Measurements from ENCODE around the gene PGGHG. TPM values are rescaled to one million over a fixed set of nuclear protein-coding genes. Genes with fewer than 3 reads are reported as not detected.

The PGGHG gene
- total RNA-seq, 2 donors from 2014 or later = 248 to 484 TPM

DNA sequence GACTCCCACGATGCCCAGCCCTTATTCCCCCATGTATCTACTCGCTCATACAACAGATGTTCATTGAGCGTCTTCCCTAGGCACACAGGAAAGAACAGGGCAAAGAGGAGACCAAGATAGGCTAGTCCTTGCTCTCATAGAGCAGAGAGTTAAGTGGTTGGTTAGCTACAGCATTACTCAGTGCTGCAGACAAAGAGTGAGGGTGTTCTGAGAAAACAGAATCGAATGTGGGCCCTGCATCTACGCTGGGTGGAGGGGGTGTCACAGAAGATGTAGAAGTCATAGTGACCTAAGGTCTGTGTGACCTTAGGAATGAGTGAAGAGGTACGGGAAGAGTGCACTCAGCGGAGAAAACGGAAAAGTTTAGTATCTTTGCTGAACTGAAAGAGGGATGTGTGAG, 39.9 kb upstream of the PGGHG start:
- Histone ChIP-seq H3K36me3 (replicated peaks in 1 of 2; ENCODE audit: insufficient read depth in 1 of 2, low read depth in 2 of 2) (peaks cover 17 to 41% of the 10 kb centered on the region in 2 donors), H3K4me1 (no peaks in the 10 kb centered on the region), H3K9me3 (no peaks in the 10 kb centered on the region), H3K27ac (no peak overlapping the region), H3K4me3 (no peak overlapping the region), H3K27me3 (no peaks in the 10 kb centered on the region)
- intact Hi-C loops (cut with DNase I) = no loop called here
- DNase-seq (no peak), ATAC-seq (no peak)
- TF ChIP-seq, protein P1, sequence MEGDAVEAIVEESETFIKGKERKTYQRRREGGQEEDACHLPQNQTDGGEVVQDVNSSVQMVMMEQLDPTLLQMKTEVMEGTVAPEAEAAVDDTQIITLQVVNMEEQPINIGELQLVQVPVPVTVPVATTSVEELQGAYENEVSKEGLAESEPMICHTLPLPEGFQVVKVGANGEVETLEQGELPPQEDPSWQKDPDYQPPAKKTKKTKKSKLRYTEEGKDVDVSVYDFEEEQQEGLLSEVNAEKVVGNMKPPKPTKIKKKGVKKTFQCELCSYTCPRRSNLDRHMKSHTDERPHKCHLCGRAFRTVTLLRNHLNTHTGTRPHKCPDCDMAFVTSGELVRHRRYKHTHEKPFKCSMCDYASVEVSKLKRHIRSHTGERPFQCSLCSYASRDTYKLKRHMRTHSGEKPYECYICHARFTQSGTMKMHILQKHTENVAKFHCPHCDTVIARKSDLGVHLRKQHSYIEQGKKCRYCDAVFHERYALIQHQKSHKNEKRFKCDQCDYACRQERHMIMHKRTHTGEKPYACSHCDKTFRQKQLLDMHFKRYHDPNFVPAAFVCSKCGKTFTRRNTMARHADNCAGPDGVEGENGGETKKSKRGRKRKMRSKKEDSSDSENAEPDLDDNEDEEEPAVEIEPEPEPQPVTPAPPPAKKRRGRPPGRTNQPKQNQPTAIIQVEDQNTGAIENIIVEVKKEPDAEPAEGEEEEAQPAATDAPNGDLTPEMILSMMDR (IDR thresholded peaks at IDR 0.05) = no peak
- no peak for TF ChIP-seq POLR2A (IDR thresholded peaks at IDR 0.05)
- 85 to 96% methylated on average over 8 of the region's 8 CpGs for WGBS, 2 donors

DNA sequence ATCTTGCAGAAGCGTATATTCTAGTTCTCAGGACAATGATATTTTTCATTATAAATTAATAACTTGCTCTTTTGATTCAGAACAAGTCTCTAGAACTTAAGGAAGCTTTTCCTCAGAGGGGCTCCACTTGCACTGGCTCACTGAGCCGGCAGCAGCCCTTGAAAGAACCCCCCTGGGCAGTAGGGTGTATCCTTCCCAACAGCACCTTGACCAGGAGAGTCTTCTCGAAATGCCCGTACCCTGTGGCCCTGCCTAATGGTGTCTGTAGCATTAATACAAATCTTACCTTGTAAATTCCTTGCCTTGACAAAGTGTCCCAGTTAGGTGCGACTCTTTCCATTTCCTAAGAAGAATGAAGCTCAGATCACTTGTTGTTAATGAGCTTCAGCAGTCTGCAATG, 38.7 kb upstream of the PGGHG start:
- no peaks in the 10 kb centered on the region for H3K9me3 ChIP-seq
- intact Hi-C loops (cut with DNase I) = no loop called here
- no peak overlapping the region for H3K4me3 ChIP-seq
- ATAC-seq = no peak
- no peaks in the 10 kb centered on the region for H3K4me1 ChIP-seq
- peaks cover 13 to 37% of the 10 kb centered on the region in 2 donors for H3K36me3 ChIP-seq (replicated peaks in 1 of 2; ENCODE audit: insufficient read depth in 1 of 2, low read depth in 2 of 2)
- no peak for DNase-seq
- TF ChIP-seq POLR2A (IDR thresholded peaks at IDR 0.05) = no peak
- TF ChIP-seq, protein P1 (IDR thresholded peaks at IDR 0.05) = no peak
- H3K27ac ChIP-seq = no peak overlapping the region
- no peaks in the 10 kb centered on the region for H3K27me3 ChIP-seq
- WGBS, 2 donors = 86 to 92% methylated on average over 5 of the region's 5 CpGs

DNA sequence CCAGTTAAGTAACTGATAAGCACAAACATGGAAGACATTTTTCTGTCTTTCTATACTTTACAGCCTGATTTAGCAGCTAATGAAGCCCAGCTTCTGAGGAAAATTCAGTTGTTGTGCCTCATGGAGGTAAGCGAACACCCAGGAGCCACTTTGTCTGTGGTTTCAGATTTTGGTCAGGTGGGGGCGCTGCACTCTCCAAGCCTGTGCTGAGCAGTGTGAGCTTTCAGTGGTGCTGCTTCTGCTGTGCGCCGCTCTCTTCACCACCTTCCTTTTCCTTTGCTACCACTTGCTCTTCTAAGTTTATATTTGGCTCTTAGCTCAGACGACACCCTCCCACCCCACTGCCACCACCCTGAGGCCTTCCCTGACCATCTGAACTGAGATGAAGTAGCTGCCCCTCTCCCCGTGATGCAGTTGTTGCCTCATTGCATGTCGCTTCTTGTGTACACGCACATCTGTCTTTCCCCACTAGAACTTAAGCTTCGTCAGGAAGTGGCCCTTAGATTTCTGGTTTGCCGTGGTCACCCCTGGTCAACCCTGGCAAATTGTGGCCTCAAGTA, 38.1 kb upstream of the PGGHG start:
- H3K9me3 ChIP-seq = no peaks in the 10 kb centered on the region
- peaks cover 11 to 35% of the 10 kb centered on the region in 2 donors for H3K36me3 ChIP-seq (replicated peaks in 1 of 2; ENCODE audit: insufficient read depth in 1 of 2, low read depth in 2 of 2)
- intact Hi-C loops (cut with DNase I) = no loop called here
- ATAC-seq (peak; percentile 76), DNase-seq (peak; percentile 53 to 73 (median 68))
- H3K27me3 ChIP-seq = no peaks in the 10 kb centered on the region
- H3K4me1 ChIP-seq = no peaks in the 10 kb centered on the region
- whole genome bisulfite sequencing, 2 donors = 76 to 82% methylated on average over 10 of the region's 10 CpGs
- H3K4me3 ChIP-seq = no peak overlapping the region
- H3K27ac ChIP-seq = no peak overlapping the region
- TF ChIP-seq POLR2A (IDR thresholded peaks at IDR 0.05) = no peak
- TF ChIP-seq, protein P1 (IDR thresholded peaks at IDR 0.05) = peak; percentile 8 to 67 (median 54)

DNA sequence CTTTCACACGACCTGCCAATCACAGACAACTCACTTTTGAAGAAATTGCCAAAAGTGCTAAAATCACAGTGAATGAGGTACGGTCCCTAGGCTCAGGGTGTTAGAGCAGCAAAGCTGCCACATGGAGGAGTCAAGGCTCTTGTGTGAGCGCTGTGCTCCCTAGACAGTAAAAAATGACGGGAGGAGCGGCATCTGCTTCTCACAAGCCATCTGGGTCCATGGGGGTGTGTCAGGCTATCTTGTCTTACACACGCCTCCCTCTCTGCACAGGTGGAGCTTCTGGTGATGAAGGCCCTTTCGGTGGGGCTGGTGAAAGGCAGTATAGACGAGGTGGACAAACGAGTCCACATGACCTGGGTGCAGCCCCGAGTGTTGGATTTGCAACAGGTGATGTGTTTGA, 37.4 kb upstream of the PGGHG start:
- Histone ChIP-seq H3K27ac (no peak overlapping the region), H3K4me1 (no peaks in the 10 kb centered on the region), H3K27me3 (no peaks in the 10 kb centered on the region), H3K9me3 (no peaks in the 10 kb centered on the region), H3K4me3 (no peak overlapping the region), H3K36me3 (replicated peaks in 1 of 2; ENCODE audit: insufficient read depth in 1 of 2, low read depth in 2 of 2) (peaks cover 11 to 32% of the 10 kb centered on the region in 2 donors)
- intact Hi-C loops (cut with DNase I) = no loop called here
- ATAC-seq = no peak
- no peak for DNase-seq
- 81 to 82% methylated on average over 10 of the region's 10 CpGs for WGBS, 2 donors
- TF ChIP-seq, protein P1 (IDR thresholded peaks at IDR 0.05) = no peak
- no peak for TF ChIP-seq POLR2A (IDR thresholded peaks at IDR 0.05)

DNA sequence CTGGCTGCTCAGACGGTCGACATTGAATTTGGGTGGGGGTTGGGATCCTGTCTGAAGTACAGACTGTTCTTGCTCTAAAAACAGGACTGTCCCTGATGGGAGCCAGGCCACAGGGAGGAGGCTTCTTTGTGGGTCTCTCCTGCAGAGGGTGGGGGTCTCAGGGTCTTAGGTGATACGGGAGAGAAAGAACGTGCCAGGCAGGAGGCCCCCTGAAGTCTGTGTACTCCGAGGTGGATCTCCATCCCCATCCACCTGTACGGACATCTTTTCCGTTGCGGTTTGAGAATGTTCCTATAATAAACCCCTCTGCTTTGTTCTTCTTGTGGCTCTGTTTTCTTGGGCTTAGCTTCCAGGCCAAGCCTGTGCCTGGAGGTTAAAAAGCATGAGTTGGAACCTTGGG, 36.3 kb upstream of the PGGHG start:
- ATAC-seq (no peak), DNase-seq (no peak)
- intact Hi-C loops (cut with DNase I) = no loop called here
- no peak overlapping the region for H3K4me3 ChIP-seq
- H3K27me3 ChIP-seq = no peaks in the 10 kb centered on the region
- H3K9me3 ChIP-seq = no peaks in the 10 kb centered on the region
- no peaks in the 10 kb centered on the region for H3K4me1 ChIP-seq
- TF ChIP-seq, protein P1 (IDR thresholded peaks at IDR 0.05) = no peak
- no peak for TF ChIP-seq POLR2A (IDR thresholded peaks at IDR 0.05)
- 85 to 92% methylated on average over 8 of the region's 8 CpGs for WGBS, 2 donors
- H3K36me3 ChIP-seq (replicated peaks in 1 of 2; ENCODE audit: insufficient read depth in 1 of 2, low read depth in 2 of 2) = peaks cover 3 to 26% of the 10 kb centered on the region in 2 donors
- no peak overlapping the region for H3K27ac ChIP-seq

Data from body of pancreas (tissue), 4 donors.